HepG2 (cell line): ENCODE measurements around the gene GPR137.

Experiments used
- CEBPG ChIP-seq: IDR thresholded peaks from 2 replicates; pipeline ENCODE4 v1.6.1; 2016
- CHD4 ChIP-seq: fragments of 200-600 bp; sonication (generic); IDR thresholded peaks from 2 replicates; pipeline ENCODE4 v1.7.0; 2017; ENCODE audit warnings: mild to moderate bottlenecking, low read length, borderline replicate concordance
- CTCF ChIP-seq: sonication (generic); formaldehyde crosslinking; IDR thresholded peaks from 2 replicates; pipeline ENCODE4 v1.5.0; 2020; ENCODE audit warnings: mild to moderate bottlenecking, missing genetic modification reagents, moderate library complexity
- ELF1 ChIP-seq: sonication (generic); formaldehyde crosslinking; IDR thresholded peaks from 2 replicates; pipeline ENCODE4 v1.4.0; 2020; ENCODE audit warnings: missing genetic modification reagents
- MAFG ChIP-seq: sonication (generic); formaldehyde crosslinking; IDR thresholded peaks from 2 replicates; pipeline ENCODE4 v1.5.1; 2020; ENCODE audit warnings: mild to moderate bottlenecking, missing genetic modification reagents
- SNRNP70 ChIP-seq: fragments of 200-400 bp; formaldehyde crosslinking; IDR thresholded peaks from 2 replicates; pipeline ENCODE4 v1.6.1; 2017; ENCODE audit warnings: mild to moderate bottlenecking, low read depth, low read length, moderate library complexity
- TCF12 ChIP-seq, 2 experiments: fragments of 450-650 bp in 1 of 2; sonication (generic) in 1 of 2; formaldehyde crosslinking in 1 of 2; IDR thresholded peaks; 2 replicates each; pipeline versions ENCODE4 v1.6.1 to v1.8.0; 2017 to 2022; ENCODE audit warnings: antibody characterized with exemption in 1 of 2, mild to moderate bottlenecking in 1 of 2, missing genetic modification reagents in 1 of 2, moderate library complexity in 1 of 2
- USF2 ChIP-seq, 2 experiments: sonication (generic) in 1 of 2; formaldehyde crosslinking in 1 of 2; IDR thresholded peaks; 2 replicates each; pipeline versions ENCODE4 v1.5.1 to v1.6.1; 2011 to 2020; ENCODE audit warnings: borderline replicate concordance in 1 of 2, low read depth in 1 of 2, low read length in 1 of 2, mild to moderate bottlenecking in 1 of 2, missing genetic modification reagents in 1 of 2, moderate library complexity in 1 of 2
- ZFX ChIP-seq: sonication (generic); formaldehyde crosslinking; IDR thresholded peaks from 2 replicates; pipeline ENCODE4 v1.4.0; 2020; ENCODE audit warnings: mild to moderate bottlenecking, low read depth, missing genetic modification reagents, moderate library complexity
- ZNF18 ChIP-seq: sonication (generic); formaldehyde crosslinking; IDR thresholded peaks from 2 replicates; pipeline ENCODE4 v1.8.0; 2022; ENCODE audit warnings: mild to moderate bottlenecking, missing genetic modification reagents; ENCODE audit not compliant: insufficient replicate concordance
- ZNF512 ChIP-seq: sonication (generic); formaldehyde crosslinking; IDR thresholded peaks from 2 replicates; pipeline ENCODE4 v1.4.0; 2020; ENCODE audit warnings: mild to moderate bottlenecking, missing genetic modification reagents
- ZNF609 ChIP-seq: sonication (generic); formaldehyde crosslinking; IDR thresholded peaks from 2 replicates; pipeline ENCODE4 v1.4.0; 2020; ENCODE audit warnings: mild to moderate bottlenecking, missing genetic modification reagents, borderline replicate concordance

- TF ChIP-seq CTCF (no peak), ZNF512 (CRISPR knock-in tag) (no peak), TCF12 (IDR thresholded peaks at IDR 0.05) (no peak), TCF12 (CRISPR knock-in tag; IDR thresholded peaks at IDR 0.05) (no peak), USF2 (IDR thresholded peaks at IDR 0.05; ENCODE audit: low read depth, low read length) (no peak), USF2 (CRISPR knock-in tag; IDR thresholded peaks at IDR 0.05; ENCODE audit: borderline replicate concordance) (no peak), ZFX (no peak), ELF1 (no peak), CEBPG (CRISPR knock-in tag) (no peak), CHD4 (no peak), ZNF609 (CRISPR knock-in tag) (no peak), MAFG (CRISPR knock-in tag) (no peak), ZNF18 (CRISPR knock-in tag) (no peak), SNRNP70 (no peak)
Measured at GRCh38 chr11:64248578-64248977, 37.1 kb upstream of the GPR137 start.
